GM18867 (cell line): ENCODE measurements around the gene SFN.
"Not testable (repeated sequence)": the region's sequence is repeated elsewhere in the genome, so short reads cannot be mapped to it uniquely, and the experiment has no call there.

Source experiments
- ATAC-seq: cut with Tn5 transposase; IDR thresholded peaks from one replicate; pipeline ENCODE4 v1.9.1; 2021; ENCODE audit warnings: mild to moderate bottlenecking, moderate library complexity; ENCODE audit not compliant: unreplicated experiment

The SFN gene

GRCh38 chr1:26862781-26863684, at the start of gene SFN:
Gene SFN (plus strand): TSS chr1:26863149. CDS start chr1:26863213, 64 bp downstream.
- ATAC-seq, result no peak

GRCh38 chr1:26814377-26814776, 48.6 kb upstream of the SFN start:
- ATAC-seq, result no peak

GRCh38 chr1:26814893-26815292, 48.1 kb upstream of the SFN start:
- ATAC-seq, result no peak

- ATAC-seq, result peak; percentile 93
These were observed 42.1 kb upstream of the SFN start for GRCh38 chr1:26820784-26821269.

GRCh38 chr1:26822737-26823395, 40.1 kb upstream of the SFN start:
- ATAC-seq, result no peak

GRCh38 chr1:26824731-26825130, 38.2 kb upstream of the SFN start:
- ATAC-seq, result no peak

- ATAC-seq, result peak; percentile 81
These were observed 36.5 kb upstream of the SFN start, which contains the start of gene ZDHHC18 for GRCh38 chr1:26826261-26827105. Gene ZDHHC18 (plus strand): TSS chr1:26826688. CDS start chr1:26826805, 117 bp downstream.

GRCh38 chr1:26827106-26827604, 35.8 kb upstream of the SFN start:
- ATAC-seq, result no peak

GRCh38 chr1:26827663-26828062, 35.3 kb upstream of the SFN start:
- no peak for ATAC-seq

GRCh38 chr1:26828411-26828991, 34.4 kb upstream of the SFN start:
- ATAC-seq, result no peak

- ATAC-seq, result no peak
These were observed 33.6 kb upstream of the SFN start for GRCh38 chr1:26829184-26829911.

- ATAC-seq, result no peak
These were observed 31.9 kb upstream of the SFN start for GRCh38 chr1:26831059-26831458.

- no peak for ATAC-seq
These were observed 31.3 kb upstream of the SFN start for GRCh38 chr1:26831546-26832248.

GRCh38 chr1:26832249-26832960, 30.5 kb upstream of the SFN start:
- ATAC-seq, result no peak

- peak; percentile 83 for ATAC-seq
These were observed 29.2 kb upstream of the SFN start for GRCh38 chr1:26833432-26834405.

- not testable (repeated sequence) for ATAC-seq
These were observed 25.3 kb upstream of the SFN start for GRCh38 chr1:26837665-26838064.
